ENCODE results near the gene CHRNB2.

The CHRNB2 gene

GRCh38 chr1:154553056-154554030, 14.2 kb upstream of the CHRNB2 start:
- no peak for DNase-seq

GRCh38 chr1:154556422-154556821, 11.2 kb upstream of the CHRNB2 start:
- peak; percentile 22 for DNase-seq

GRCh38 chr1:154557248-154557938, 10.2 kb upstream of the CHRNB2 start:
- DNase-seq = no peak

- no peak for DNase-seq
These were observed 9.4 kb upstream of the CHRNB2 start, which contains the start of gene UBE2Q1 for GRCh38 chr1:154557939-154558719. Gene UBE2Q1, minus strand, starts transcription at chr1:154558662. Its CDS starts 109 bp downstream, at chr1:154558553.

- DNase-seq = peak; percentile 99
These were observed 8.7 kb upstream of the CHRNB2 start for GRCh38 chr1:154558720-154559465.

- peak; percentile 71 for DNase-seq
These were observed 8.0 kb upstream of the CHRNB2 start for GRCh38 chr1:154559466-154560044.

- no peak for DNase-seq
These were observed 1.7 kb upstream of the CHRNB2 start for GRCh38 chr1:154565876-154566275.

- no peak for DNase-seq
These were observed 708 bp downstream of the CHRNB2 start for GRCh38 chr1:154568157-154568815.

GRCh38 chr1:154571244-154571963, 3.8 kb downstream of the CHRNB2 start:
- DNase-seq = no peak

GRCh38 chr1:154571964-154572288, 4.3 kb downstream of the CHRNB2 start:
- DNase-seq = no peak

GRCh38 chr1:154572468-154573167, 5.0 kb downstream of the CHRNB2 start:
- no peak for DNase-seq

- DNase-seq = no peak
These were observed 5.6 kb downstream of the CHRNB2 start for GRCh38 chr1:154573168-154573510.

- no peak for DNase-seq
These were observed 7.1 kb downstream of the CHRNB2 start for GRCh38 chr1:154574716-154575115.

- no peak for DNase-seq
These were observed 7.8 kb downstream of the CHRNB2 start for GRCh38 chr1:154575147-154575927.

GRCh38 chr1:154575951-154576566, 8.5 kb downstream of the CHRNB2 start:
- no peak for DNase-seq

GRCh38 chr1:154577346-154578057, 9.9 kb downstream of the CHRNB2 start:
- DNase-seq = no peak

- no peak for DNase-seq
These were observed 10.5 kb downstream of the CHRNB2 start for GRCh38 chr1:154578058-154578418.

GRCh38 chr1:154579374-154579773, 11.8 kb downstream of the CHRNB2 start:
- DNase-seq = no peak
